GM12873 (cell line): Measurements from ENCODE around the gene GDA.

Source experiments
- TF ChIP-seq, protein P1 (sequence below): IDR thresholded peaks from 2 replicates; pipeline ENCODE4 v1.5.1; 2012; ENCODE audit warnings: low read depth, mild to moderate bottlenecking, moderate library complexity, low read length, control low read depth; ENCODE audit not compliant: insufficient read depth; ENCODE audit errors: missing control alignments

Gene GDA

DNA sequence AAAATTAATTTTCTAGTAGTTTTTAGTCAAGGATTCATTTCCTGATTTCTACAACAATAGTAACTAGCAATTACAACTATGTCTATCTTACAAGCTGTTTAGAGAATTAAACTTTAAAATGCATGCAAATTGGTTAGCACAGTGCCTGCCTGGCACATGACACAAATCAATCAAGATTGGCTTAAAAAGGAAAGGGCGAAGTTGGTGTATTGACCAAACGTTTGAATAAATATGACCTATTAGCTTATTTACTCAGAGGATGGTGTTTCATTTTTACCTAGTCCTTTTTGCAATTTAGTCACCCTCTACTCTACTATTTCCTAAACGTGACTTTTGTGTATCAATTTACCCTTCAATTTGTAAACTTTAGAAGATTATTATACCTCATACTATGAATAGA lies 83.5 kb downstream of the GDA start:
- TF ChIP-seq, protein P1, sequence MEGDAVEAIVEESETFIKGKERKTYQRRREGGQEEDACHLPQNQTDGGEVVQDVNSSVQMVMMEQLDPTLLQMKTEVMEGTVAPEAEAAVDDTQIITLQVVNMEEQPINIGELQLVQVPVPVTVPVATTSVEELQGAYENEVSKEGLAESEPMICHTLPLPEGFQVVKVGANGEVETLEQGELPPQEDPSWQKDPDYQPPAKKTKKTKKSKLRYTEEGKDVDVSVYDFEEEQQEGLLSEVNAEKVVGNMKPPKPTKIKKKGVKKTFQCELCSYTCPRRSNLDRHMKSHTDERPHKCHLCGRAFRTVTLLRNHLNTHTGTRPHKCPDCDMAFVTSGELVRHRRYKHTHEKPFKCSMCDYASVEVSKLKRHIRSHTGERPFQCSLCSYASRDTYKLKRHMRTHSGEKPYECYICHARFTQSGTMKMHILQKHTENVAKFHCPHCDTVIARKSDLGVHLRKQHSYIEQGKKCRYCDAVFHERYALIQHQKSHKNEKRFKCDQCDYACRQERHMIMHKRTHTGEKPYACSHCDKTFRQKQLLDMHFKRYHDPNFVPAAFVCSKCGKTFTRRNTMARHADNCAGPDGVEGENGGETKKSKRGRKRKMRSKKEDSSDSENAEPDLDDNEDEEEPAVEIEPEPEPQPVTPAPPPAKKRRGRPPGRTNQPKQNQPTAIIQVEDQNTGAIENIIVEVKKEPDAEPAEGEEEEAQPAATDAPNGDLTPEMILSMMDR = no peak

DNA sequence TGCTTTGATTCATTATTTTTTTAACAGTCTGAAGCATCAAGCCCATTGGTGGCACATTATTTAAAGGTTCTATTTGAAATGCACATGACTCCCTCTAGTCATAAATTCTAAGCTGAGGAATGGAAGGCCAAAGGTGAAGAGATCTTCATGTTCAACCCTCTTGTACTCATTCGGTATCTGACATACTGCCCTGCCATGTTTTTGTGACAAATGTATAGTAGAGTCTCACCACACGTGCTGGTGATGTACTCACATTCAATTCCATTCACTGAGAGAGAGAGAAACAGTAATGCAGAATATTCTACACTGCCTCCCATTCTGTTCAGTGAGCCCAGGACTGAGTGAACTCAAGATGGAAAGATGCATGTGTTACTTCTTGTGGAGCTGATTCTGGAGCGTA lies 98.3 kb downstream of the GDA start:
- TF ChIP-seq, protein P1 = no peak

DNA sequence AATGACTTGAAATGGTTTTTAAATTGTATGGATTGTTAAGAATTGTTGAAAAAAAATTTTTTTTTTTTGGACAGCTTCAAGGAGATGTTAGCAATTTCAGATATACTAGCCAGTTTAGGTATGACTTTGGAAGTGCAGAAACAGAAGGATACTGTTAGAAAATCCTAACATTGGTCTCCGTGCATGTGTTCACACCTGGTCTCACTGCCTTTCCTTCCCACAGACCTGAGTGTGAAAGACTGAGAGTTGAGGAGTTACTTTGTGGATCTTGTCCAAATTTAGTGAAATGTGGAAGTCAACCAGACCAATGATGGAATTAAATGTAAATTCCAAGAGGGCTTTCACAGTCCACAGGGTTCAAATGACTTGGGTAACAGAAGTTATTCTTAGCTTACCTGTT lies 102.3 kb downstream of the GDA start:
- TF ChIP-seq, protein P1 = no peak

DNA sequence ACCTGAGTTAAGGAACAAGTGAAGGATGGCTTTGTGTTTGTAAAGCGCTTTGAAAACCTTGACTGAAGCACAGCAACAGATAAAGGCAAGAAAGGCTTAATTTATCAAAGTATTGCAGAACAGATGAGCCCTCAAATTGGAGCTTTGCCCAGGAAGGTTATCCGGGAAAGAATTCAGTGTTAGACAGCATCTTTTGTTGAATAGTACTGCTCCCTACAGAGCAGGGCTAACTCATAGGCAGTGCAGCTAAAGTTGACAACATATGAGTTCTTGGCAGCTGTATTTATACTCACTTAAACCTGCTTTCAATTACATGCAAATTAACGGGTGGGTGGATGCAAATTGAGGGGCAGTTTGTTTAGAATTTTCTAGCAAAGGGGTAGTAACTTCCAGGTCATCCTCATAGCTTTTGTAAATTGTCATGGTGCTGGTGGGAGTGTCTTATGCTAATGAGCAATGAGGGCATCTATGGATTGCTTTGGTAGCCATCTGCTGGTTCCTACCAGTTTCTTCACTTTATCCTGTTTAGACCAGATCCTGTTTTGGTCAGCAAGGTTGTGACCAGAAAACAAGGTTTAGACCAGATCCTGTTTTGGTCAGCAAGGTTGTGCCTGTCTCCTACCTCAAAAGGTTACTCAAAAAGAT lies 105.8 kb downstream of the GDA start:
- TF ChIP-seq, protein P1 = no peak

DNA sequence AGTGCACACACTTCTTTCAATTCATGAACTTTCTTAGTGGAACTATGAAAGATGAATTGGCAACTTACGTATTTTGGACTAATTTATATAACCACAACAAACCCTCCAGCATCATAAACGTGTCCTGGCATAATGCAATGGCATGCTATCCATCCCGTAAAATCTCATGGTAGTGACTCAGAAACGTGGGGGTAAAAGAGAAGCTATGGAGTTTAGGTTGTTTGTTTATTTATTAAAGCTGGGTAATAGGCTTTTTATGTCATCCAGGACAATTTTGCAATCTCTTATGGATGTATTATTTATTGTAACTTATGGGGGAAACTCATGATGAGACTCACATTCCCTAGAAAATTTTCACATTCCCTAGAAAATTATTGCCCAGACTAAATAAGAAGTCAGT lies 106.3 kb downstream of the GDA start:
- TF ChIP-seq, protein P1 = no peak

DNA sequence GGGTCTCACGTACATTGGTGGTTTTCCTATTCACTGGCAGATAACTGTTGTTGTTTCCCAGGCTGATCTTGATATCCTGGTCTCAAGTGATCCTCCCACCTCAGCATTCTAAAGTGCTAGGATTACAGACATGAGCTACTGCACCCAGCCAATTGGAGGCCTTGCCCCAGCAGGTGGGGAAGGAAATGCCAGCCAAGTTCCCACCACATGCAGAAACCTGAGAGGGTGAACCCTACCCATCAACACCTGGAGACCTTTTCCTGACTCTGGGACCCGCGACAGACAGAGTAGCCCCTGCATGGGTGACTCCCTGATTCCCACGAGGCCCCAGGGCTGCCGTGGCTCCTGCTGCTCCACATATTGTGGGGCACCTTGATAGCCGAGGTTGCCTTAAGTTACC lies 107.7 kb downstream of the GDA start:
- TF ChIP-seq, protein P1 = no peak

DNA sequence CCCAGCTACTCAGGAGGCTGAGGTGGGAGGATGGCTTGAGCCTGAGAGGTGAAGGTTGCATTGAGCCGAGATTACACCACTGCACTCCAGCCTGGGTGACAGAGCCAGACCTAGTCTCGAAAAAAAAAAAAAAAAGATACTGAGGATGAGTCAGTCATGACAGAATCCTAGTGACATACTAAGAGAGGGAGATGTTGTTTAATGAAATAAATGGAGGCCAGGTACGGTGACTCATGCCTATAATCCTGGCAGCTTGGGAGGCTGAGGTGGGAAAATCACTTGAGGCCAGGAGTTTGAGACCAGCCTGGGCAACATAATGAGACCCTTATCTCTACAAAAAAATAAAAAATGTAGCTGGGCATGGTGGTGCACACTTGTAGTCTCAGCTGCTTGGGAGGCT lies 108.6 kb downstream of the GDA start:
- TF ChIP-seq, protein P1 = no peak

DNA sequence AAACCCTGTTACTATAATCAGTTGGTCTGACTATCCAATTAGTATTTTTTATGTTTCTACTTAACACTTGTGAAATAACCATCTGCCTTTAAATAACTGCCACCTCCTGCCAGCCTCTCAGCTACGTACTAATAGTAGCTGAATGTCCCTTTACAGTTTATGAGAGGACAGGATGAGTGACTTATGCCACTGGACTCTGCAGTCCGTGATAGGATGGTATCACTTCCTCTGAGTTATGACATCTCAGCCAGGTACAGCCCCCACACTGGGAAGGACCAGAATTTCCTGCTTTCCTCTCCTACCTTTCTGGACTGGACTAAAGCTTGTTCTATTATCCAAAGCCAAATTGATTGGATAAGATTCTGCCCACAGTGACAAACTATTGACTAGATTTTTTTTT lies 112.8 kb downstream of the GDA start:
- TF ChIP-seq, protein P1 = no peak
